Stomach (tissue), 4 donors: ENCODE measurements around the gene KRT4.

Source experiments
- CTCF ChIP-seq, 7 experiments: fragments of 450-650 bp in 4 of 7; fragments of 200-600 bp in 3 of 7; sonication (generic) in 3 of 7; IDR thresholded peaks; one replicate each; pipeline ENCODE4 v1.5.1; 2016 to 2019; ENCODE audit warnings: antibody characterized with exemption in 7 of 7, control low read depth in 2 of 7, mild to moderate bottlenecking in 1 of 7
- EP300 ChIP-seq: sonication (generic); formaldehyde crosslinking; IDR thresholded peaks from one replicate; pipeline ENCODE4 v1.6.1; 2017; ENCODE audit warnings: antibody characterized with exemption
- POLR2A ChIP-seq, 4 donors: fragments of 450-650 bp; IDR thresholded peaks; one replicate each; pipeline ENCODE4 v1.6.1; 2016; ENCODE audit warnings: antibody characterized with exemption in 4 of 4, control low read depth in 2 of 4, mild to moderate bottlenecking in 1 of 4, moderate library complexity in 1 of 4
- POLR2AphosphoS5 ChIP-seq, 3 donors: sonication (generic); formaldehyde crosslinking; IDR thresholded peaks; one replicate each; pipeline ENCODE4 v1.6.1; 2016; ENCODE audit warnings: antibody characterized with exemption in 3 of 3

- TF ChIP-seq EP300 (no peak), CTCF (IDR thresholded peaks at IDR 0.05) (no peak), POLR2A (IDR thresholded peaks at IDR 0.05) (no peak), POLR2AphosphoS5 (IDR thresholded peaks at IDR 0.05) (no peak)
Measured at GRCh38 chr12:52776435-52776834, 37.5 kb downstream of the KRT4 start.
